ENCODE data around the gene SDK1.

Gene SDK1

GRCh38 chr7:4074407-4074806 is 773.4 kb downstream of the SDK1 start:
- TF ChIP-seq CTCF (conservative IDR thresholded peaks at IDR 0.05; ENCODE audit: low read depth, low read length): no peak
- DNase-seq (ENCODE audit: low read depth): no peak
- H3K4me3 ChIP-seq (ENCODE audit: low read depth, low read length): no peak overlapping the region

DNA sequence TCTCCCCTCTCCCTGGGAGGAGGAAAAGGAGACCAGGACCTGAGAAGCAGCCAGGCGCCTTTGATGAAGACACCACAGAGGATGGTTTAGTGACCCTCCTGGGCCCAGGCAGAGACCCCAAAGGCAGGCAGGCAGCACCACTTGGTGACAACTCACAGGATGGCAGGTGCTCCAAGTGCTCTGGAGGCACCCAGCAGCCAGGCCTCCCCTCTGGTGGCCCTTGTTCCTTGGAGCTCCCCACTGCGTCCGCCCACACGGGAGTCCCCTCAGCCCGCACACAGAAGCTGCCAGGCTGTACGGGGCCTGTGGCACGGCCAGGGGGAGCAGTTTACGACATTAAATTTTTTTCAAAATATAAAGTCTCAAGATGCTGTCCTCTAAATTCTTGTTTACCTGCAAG is 773.9 kb downstream of the SDK1 start:
- TF ChIP-seq CTCF (conservative IDR thresholded peaks at IDR 0.05; ENCODE audit: low read depth, low read length): no peak
- H3K4me3 ChIP-seq (ENCODE audit: low read depth, low read length): no peak overlapping the region
- no peak for DNase-seq (ENCODE audit: low read depth)

GRCh38 chr7:4076701-4077294 is 775.7 kb downstream of the SDK1 start:
- no peak for DNase-seq (ENCODE audit: low read depth)
- no peak overlapping the region for H3K4me3 ChIP-seq (ENCODE audit: low read depth, low read length)
- TF ChIP-seq CTCF (conservative IDR thresholded peaks at IDR 0.05; ENCODE audit: low read depth, low read length): no peak

GRCh38 chr7:4077980-4078379 is 776.9 kb downstream of the SDK1 start:
- no peak for TF ChIP-seq CTCF (conservative IDR thresholded peaks at IDR 0.05; ENCODE audit: low read depth, low read length)
- no peak overlapping the region for H3K4me3 ChIP-seq (ENCODE audit: low read depth, low read length)
- no peak for DNase-seq (ENCODE audit: low read depth)

GRCh38 chr7:4078580-4078979 is 777.5 kb downstream of the SDK1 start:
- no peak overlapping the region for H3K4me3 ChIP-seq (ENCODE audit: low read depth, low read length)
- DNase-seq (ENCODE audit: low read depth): no peak
- no peak for TF ChIP-seq CTCF (conservative IDR thresholded peaks at IDR 0.05; ENCODE audit: low read depth, low read length)

- DNase-seq (ENCODE audit: low read depth): no peak
These were observed 778.3 kb downstream of the SDK1 start for GRCh38 chr7:4079366-4079765.

More at GRCh38 chr7:4079366-4079765, 778.3 kb downstream of the SDK1 start:
- H3K4me3 ChIP-seq (ENCODE audit: low read depth, low read length): no peak overlapping the region
- TF ChIP-seq CTCF (conservative IDR thresholded peaks at IDR 0.05; ENCODE audit: low read depth, low read length): no peak

Data from choroid plexus epithelial cell (primary cell).